Hematopoietic multipotent progenitor cell treated with erythropoietin and hydrocortisone succinate and interleukin-3 and kit ligand, for 6 days (in vitro differentiated cells): ENCODE measurements around the gene CLK3.
"Not testable (repeated sequence)": the region's sequence is repeated elsewhere in the genome, so short reads cannot be mapped to it uniquely, and the experiment has no call there.

Source experiments
- DNase-seq: peaks from one replicate; pipeline ENCODE4 v3.0.0-alpha.2; 2015

Gene CLK3

DNA sequence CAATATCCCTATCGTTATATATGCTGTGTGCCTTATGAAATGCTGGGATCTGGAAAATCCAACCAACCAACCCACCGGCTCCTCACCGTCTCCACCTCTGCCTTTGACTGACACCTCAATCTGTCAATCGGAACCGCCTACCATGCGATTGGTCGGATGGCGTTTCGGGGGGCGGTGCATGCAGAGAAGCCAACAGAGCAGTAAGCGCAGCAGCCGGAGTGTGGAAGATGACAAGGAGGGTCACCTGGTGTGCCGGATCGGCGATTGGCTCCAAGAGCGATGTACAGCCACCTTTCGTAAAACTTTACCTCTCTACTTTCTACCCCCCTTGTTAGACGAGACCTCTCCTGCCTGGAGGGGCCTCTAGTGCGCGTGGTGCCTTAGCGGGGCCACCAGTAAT lies 6.3 kb downstream of the CLK3 start:
- no peak for DNase-seq

- DNase-seq: no peak
Observed at GRCh38 chr15:74622758-74623157, 7.1 kb downstream of the CLK3 start.

- peak; percentile 39 for DNase-seq
Observed at GRCh38 chr15:74624020-74624602, 8.5 kb downstream of the CLK3 start.

DNA sequence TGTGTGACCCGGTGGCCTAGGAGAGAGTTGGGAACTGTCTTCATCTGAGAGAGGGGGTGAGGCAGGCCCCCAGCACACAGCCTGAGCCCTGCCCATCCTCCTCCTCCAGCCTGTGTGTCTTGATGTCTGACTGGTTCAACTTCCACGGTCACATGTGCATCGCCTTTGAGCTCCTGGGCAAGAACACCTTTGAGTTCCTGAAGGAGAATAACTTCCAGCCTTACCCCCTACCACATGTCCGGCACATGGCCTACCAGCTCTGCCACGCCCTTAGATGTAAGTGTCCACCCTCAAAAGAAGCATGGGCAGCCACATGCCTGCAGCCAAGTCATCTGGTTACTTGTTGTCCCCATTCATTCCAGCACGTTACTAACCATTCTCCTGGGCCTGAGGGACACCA lies 10.1 kb downstream of the CLK3 start:
- no peak for DNase-seq

DNA sequence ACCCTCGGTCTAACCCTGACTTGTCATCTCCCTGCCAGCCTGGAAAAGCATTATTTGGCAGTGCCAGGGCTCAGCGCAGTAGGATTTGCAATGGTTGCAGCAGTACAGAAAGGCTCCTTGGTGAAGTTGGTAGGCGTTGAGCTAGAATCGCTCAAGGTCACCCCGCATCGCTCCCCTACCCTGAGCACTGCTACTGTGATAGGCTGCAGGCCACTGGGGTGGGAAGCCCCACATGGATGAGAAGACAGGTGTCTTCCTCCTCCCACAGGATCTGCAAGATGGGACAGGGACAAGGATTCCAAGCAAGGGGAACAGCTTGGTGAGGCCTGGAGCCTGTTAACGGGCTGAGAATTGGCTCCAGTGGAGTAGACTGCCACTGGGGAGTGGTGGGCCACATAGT lies 10.7 kb downstream of the CLK3 start:
- no peak for DNase-seq

- no peak for DNase-seq
Observed at GRCh38 chr15:74626752-74627692, 11.4 kb downstream of the CLK3 start.

DNA sequence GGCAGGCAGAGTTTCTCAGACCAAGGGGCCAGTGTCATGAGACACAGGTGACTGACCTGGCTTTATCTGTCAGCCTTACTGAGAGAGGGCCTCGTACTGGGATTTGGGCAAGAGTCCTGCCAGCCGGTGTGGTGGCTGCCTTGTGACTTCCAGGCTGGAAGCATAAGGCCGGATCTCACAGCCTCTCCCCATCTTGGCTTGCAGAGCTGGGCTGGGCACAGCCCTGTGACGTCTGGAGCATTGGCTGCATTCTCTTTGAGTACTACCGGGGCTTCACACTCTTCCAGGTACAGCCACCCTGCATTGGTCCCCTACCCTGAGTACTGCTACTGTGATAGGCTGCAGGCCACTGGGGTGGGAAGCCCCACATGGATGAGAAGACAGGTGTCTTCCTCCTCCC lies 12.1 kb downstream of the CLK3 start:
- DNase-seq: no peak

DNA sequence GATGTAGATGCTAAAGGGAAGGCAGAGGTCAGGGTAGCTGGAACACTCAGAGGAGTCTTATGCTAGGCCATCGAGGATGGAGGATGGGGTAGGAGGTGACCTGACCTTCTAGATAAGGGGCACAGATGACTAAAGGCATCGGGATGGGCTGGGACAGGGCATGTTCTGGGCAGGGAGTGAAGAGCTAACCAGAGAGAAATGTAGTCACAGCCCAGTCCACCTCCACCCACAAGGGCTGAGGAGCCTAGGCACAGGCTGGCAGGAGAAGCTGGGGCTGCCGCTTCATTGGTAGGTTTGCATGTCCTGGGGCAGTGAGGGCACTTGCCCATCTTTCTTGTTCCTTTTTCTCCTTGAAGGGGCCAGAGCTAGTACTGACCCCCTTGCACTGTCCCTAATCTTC lies 12.6 kb downstream of the CLK3 start:
- DNase-seq: no peak

- no peak for DNase-seq
Observed at GRCh38 chr15:74628949-74629348, 13.3 kb downstream of the CLK3 start.

- DNase-seq: not testable (repeated sequence)
Observed at GRCh38 chr15:74629696-74630095, 14.1 kb downstream of the CLK3 start.

GRCh38 chr15:74630284-74631086 lies 14.8 kb downstream of the CLK3 start:
- DNase-seq: no peak

GRCh38 chr15:74631087-74631385 lies 15.4 kb downstream of the CLK3 start:
- no peak for DNase-seq

DNA sequence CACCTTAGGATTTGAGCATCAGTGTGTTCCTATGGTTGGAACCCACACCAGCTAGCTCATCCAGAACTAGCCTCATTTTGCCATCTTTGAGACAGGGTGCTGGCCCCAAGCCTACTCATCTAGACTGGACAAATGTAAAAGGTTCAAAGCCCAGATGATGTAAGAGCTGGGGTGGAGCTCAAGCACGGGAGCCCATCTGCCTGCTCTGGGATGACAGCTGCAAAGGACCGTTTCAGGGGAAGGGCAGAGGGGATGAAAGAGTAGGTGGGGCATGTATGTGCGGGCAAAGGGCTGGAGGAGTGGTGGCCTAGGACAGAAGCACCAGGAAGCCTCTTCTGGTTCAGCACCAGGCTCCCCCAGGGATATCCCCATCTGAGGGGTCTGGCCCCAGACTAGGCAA lies 15.8 kb downstream of the CLK3 start:
- no peak for DNase-seq

GRCh38 chr15:74631935-74632560 lies 16.4 kb downstream of the CLK3 start:
- peak; percentile 83 for DNase-seq

DNA sequence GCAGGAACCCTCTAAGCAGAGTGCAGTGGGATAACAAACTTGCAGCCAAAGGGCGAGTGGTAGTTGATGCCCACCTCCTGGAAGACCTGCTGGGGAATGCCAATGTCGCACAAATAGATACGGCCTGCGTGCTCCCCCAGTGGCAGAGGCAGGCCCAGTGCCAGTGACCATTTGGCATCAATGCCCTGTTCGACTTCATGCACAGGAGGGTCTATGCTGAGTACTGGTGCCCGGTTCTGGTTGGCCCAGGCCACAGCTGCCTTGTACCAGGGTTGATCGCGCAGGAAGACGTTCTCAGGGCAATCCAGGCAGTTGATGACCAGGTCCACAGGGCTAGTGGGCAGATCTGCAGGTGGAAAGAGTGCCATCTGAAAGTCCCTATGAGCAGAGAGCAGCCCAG lies 17.0 kb downstream of the CLK3 start:
- DNase-seq: no peak

GRCh38 chr15:74633781-74634180 lies 18.1 kb downstream of the CLK3 start:
- DNase-seq: no peak

GRCh38 chr15:74635228-74635627 lies 19.6 kb downstream of the CLK3 start:
- peak; percentile 86 for DNase-seq

DNA sequence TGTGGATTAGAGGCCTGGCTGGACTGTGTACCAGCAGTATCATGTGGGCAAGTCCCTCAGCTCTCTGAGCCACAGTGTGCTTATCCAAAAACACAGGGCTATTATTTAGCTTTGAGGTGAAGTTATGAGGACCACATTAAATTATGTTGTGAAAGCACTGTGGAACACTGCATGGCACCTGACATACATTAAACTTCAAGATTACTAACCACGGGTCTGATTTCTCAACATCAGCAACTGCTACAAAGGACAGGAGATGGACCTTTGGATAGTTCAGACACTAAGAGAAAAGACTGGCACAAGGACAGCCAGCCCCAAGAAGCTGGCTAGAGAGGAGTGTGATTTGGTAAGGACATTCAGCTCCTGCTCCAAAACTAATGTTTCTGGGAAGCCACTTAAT lies 21.3 kb downstream of the CLK3 start:
- no peak for DNase-seq

- no peak for DNase-seq
Observed at GRCh38 chr15:74641151-74641550, 25.5 kb downstream of the CLK3 start.

DNA sequence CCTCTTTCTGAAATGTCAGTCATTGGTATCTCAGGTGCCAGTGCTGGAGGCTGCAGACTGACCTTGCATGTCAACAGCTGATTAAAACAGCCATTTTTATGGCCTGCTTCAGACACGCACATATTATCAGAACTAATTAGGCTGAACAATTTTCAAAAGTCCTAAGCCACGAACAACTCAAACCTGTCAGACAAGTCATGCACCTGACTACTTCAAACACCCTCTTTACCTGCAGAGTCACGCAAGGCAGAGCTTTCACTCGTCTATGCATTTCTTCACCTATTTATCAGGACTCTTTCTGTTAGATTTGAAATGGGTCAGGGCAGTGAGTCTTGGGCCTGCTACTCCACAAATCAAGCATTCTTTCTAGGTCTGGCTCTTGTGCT lies 26.7 kb downstream of the CLK3 start:
- no peak for DNase-seq

DNA sequence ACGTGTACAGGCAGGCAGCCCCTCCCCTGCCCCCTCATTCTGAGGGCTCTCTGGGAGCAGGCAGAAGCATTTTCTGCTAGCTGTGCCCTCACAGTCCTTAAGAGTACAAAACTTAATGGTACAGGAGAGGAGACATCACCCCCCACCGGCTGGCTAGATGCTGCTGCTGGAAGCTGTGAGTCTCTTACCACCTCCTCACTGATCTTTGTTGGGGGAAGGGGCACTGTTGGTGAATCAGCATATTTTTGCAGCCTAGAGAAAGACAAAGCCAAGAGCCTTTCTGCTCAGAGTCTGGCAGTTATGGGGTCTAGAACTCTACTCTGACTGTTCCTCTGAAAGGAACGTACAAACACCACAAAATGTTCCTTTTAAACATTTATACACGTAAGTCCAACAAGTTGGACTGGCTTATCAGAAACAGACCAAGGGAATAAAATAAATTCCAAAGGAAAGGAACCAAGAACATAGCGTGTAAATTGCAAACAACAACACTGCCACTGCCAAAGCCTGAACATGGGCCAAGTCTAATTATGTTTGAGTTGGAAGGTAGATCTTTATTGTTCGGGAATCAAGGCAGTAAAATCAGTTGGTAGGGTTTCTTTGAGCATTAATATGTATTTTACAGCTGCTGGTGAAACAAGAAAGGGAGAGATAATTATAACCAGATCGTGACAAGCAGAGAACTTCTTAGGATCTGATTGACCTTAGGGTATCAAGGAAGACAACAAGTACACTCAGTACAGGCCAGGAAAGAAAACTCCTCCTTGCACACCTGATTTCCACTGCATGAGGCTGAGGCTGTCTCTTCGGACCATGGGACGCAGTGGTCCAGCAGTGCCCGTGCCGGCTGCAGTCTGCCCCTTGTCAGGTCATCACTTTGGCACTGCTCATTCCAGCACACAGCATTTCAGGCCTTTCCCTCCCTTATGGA lies 27.4 kb downstream of the CLK3 start:
- DNase-seq: peak; percentile 64

- DNase-seq: no peak
Observed at GRCh38 chr15:74643665-74644204, 28.1 kb downstream of the CLK3 start.
